Measurements from ENCODE around the gene SPIRE2. TPM values are rescaled to one million over a fixed set of nuclear protein-coding genes. Genes with fewer than 3 reads are reported as not detected.
"Not testable (repeated sequence)": the region's sequence is repeated elsewhere in the genome, so short reads cannot be mapped to it uniquely, and the experiment has no call there.

The SPIRE2 gene
- total RNA-seq, 1 donor from 2014 or later = 2.8 TPM

GRCh38 chr16:89795676-89796075, 32.6 kb upstream of the SPIRE2 start:
- no peak overlapping the region for H3K4me3 ChIP-seq (ENCODE audit: low read depth, low read length)
- no peak for DNase-seq (ENCODE audit: low read depth)
- no peak for TF ChIP-seq CTCF (conservative IDR thresholded peaks at IDR 0.05; ENCODE audit: low read depth, low read length)

DNA sequence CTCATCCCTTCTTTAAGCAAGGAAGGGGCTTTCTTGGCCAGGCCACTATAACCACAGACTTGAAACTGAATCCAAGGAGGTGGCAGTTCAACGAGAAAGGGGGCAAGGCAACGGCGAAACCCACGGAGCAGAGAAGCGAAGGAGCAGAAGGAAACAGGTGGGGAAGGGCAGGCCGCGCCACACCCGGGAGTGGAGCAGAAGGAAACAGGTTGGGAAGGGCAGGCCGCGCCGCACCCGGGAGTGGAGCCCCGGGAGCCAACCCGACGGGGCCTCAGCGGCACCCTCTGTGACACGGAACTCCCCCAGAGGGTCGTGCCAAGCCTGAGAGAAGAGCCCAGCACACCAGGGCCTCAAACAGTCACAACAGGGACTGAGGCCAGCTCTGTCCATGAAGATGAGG, 32.2 kb upstream of the SPIRE2 start:
- no peak for TF ChIP-seq CTCF (conservative IDR thresholded peaks at IDR 0.05; ENCODE audit: low read depth, low read length)
- H3K4me3 ChIP-seq (ENCODE audit: low read depth, low read length) = no peak overlapping the region
- DNase-seq (ENCODE audit: low read depth) = no peak

DNA sequence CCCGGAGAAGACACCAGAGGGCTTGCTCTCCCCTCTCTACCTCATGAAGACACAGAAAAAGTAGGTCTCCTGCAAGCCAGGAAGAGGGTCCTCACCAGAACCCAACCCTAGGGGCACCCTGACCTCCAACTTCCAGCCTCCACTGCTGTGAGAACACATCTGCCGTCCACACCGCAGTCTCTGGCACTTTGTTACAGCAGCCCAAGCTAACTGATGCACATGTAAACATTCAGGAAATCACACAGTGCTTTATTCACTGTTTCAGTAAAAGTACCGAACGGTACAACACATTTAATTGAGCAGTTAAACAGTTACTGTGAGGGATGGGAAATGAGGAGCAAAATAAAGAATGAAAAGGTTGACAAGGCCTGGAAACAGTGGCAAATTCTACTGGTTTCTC, 30.1 kb upstream of the SPIRE2 start:
- H3K4me3 ChIP-seq (ENCODE audit: low read depth, low read length) = no peak overlapping the region
- no peak for DNase-seq (ENCODE audit: low read depth)
- TF ChIP-seq CTCF (conservative IDR thresholded peaks at IDR 0.05; ENCODE audit: low read depth, low read length) = no peak

GRCh38 chr16:89798832-89799370, 29.4 kb upstream of the SPIRE2 start:
- TF ChIP-seq CTCF (conservative IDR thresholded peaks at IDR 0.05; ENCODE audit: low read depth, low read length) = no peak
- H3K4me3 ChIP-seq (ENCODE audit: low read depth, low read length) = no peak overlapping the region
- no peak for DNase-seq (ENCODE audit: low read depth)

GRCh38 chr16:89801800-89802199, 26.5 kb upstream of the SPIRE2 start:
- H3K4me3 ChIP-seq (ENCODE audit: low read depth, low read length) = no peak overlapping the region
- no peak for DNase-seq (ENCODE audit: low read depth)
- no peak for TF ChIP-seq CTCF (conservative IDR thresholded peaks at IDR 0.05; ENCODE audit: low read depth, low read length)

DNA sequence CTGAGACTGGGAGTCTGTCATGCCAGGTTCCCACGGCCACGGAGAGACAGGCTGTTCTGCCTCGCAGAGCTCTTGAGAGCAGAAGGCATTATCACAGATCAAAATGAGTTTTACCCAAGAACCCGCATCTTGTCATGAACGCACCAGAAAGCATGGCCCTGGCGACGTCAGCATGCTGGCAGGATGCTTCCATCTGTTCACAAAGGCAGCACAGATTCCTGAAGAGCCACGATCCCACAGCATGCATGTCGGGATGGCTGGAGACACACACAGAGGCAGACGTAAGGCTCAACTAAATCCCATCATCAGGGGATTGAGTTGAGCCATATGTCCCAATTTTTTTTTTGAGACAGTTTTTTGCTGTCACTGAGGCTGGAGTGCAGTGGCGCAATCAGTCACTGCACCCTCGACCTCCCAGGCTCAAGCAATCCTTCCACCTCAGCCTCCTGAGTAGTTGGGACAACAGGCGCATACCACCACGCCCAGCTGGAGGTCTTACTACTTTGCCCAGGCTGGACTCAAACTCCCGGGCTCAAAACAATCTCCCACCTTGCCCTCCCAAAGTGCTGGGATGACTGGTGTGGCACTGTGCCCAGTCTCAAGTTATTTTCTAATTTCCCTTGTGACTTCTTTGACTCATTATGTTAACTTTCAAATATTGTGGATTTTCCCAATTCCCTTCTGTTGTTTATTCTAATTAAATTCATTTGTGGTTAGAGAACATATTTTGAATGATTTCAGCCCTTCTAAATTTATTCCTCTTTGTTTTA, 23.0 kb upstream of the SPIRE2 start:
- no peak for DNase-seq (ENCODE audit: low read depth)
- no peak for TF ChIP-seq CTCF (conservative IDR thresholded peaks at IDR 0.05; ENCODE audit: low read depth, low read length)
- no peak overlapping the region for H3K4me3 ChIP-seq (ENCODE audit: low read depth, low read length)

- H3K4me3 ChIP-seq (ENCODE audit: low read depth, low read length); DNase-seq (ENCODE audit: low read depth): not testable (repeated sequence)
Observed at GRCh38 chr16:89806589-89807193, 21.6 kb upstream of the SPIRE2 start.
